ENCODE results near the gene GALNT18.

GALNT18 gene

GRCh38 chr11:11243209-11243589 lies 378.6 kb downstream of the GALNT18 start:
- DNase-seq (ENCODE audit: low read depth in 2 of 2): no peak

DNA sequence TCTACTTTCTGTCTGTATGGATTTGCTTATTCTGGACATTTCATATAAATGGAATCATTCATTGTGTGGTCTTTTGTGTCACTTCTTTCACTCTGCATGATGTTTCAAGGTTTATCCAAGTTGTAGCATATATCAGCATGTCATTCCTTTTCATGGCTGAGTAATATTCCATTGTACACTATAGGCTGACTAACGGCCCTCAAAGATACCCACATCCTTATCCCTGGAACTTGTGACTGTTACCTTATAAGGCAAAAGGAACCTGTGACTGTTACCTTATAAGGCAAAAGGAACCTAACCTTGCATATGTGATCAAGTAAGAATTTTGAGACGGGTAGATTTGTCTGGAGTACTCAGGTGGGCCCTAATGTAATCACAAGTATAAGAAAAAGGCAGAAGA lies 380.5 kb downstream of the GALNT18 start:
- no peak for DNase-seq (ENCODE audit: low read depth in 2 of 2)

DNA sequence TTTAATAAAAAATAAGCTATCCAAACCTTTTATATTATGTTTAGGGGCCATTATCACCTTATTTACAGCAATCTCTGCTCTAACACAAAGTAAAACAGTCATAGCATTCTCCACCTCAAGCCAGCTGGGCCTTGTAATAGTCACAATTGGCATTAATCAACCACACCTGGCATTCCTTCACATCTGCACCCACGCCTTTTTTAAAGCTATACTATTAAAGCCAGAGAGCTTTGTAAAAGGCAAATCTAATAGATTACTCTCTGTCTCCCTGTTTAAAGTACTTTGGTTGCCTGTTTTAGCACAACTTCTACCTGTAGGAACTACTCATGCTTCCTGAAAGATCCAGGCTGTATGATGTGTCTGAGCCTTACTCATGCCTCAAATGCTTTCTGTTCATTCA lies 381.8 kb downstream of the GALNT18 start:
- no peak for DNase-seq (ENCODE audit: low read depth in 2 of 2)

- no peak for DNase-seq (ENCODE audit: low read depth in 2 of 2)
Observed at GRCh38 chr11:11237070-11237832, 384.6 kb downstream of the GALNT18 start.

GRCh38 chr11:11236498-11237059 lies 385.2 kb downstream of the GALNT18 start:
- DNase-seq (ENCODE audit: low read depth in 2 of 2): no peak

GRCh38 chr11:11231763-11232162 lies 390.0 kb downstream of the GALNT18 start:
- DNase-seq (ENCODE audit: low read depth in 2 of 2): no peak

GRCh38 chr11:11230802-11231562 lies 390.8 kb downstream of the GALNT18 start:
- DNase-seq (ENCODE audit: low read depth in 2 of 2): peak in 1 of 2 donors; percentile 1

GRCh38 chr11:11230087-11230486 lies 391.7 kb downstream of the GALNT18 start:
- DNase-seq (ENCODE audit: low read depth in 2 of 2): no peak

DNA sequence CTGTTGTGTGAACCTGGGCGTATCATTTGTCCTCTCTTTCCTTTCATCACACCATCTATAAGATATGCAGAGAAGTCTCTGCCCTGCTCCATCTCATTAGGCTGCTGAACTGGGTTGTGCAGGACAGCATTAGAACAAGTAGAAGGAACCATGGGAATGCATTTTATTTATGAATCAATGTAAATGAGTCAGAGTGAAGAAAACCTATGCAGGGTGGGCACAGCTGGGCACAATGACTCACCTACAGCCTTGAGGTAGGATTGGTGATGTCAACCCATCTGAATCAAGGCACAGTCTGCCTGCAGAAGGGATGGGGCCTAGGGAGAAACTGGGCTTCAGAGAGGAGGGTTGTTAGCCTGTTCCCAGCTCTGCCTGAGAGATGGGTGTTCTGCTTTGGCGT lies 392.2 kb downstream of the GALNT18 start:
- no peak for DNase-seq (ENCODE audit: low read depth in 2 of 2)

GRCh38 chr11:11227296-11228085 lies 394.3 kb downstream of the GALNT18 start:
- no peak for DNase-seq (ENCODE audit: low read depth in 2 of 2)
